ENCODE data around the gene ABCB8.
A peak's percentile ranks its signal among the peaks of the same experiment; 100 is the strongest.
"Not testable (repeated sequence)": the region's sequence is repeated elsewhere in the genome, so short reads cannot be mapped to it uniquely, and the experiment has no call there.

The ABCB8 gene

GRCh38 chr7:151011097-151011409 is 17.2 kb upstream of the ABCB8 start:
- Histone ChIP-seq H3K4me1 (ENCODE audit: insufficient read depth, low read length, poor library complexity, severe bottlenecking) (peaks cover 46% of the 10 kb centered on the region), H2AFZ (ENCODE audit: low read length) (no peak overlapping the region), H3K9me3 (ENCODE audit: insufficient read depth, low read depth, low read length) (no peaks in the 10 kb centered on the region)

DNA sequence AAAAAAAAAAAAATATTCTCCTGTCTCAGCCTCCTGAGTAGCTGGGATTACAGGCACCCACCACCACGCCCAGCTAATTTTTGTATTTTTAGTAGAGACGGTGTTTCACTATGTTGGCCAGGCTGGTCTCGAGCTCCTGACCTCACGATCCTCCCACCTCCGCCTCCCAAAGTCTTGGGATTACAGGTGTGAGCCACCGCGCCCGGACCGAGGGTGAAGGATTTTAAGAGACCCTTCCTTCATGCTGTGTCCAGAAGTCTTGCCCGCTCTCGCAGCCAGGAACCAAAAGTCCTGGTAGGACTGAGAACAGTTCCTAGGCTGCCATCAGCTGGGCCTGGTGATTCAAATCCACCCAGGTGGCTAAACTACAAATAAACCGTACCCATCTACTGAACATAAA is 16.6 kb upstream of the ABCB8 start:
- not testable (repeated sequence) for H2AFZ ChIP-seq (ENCODE audit: low read length); H3K4me3 ChIP-seq (ENCODE audit: low read length, poor library complexity, severe bottlenecking); H3K9me2 ChIP-seq (replicated peaks; ENCODE audit: low read depth, low read length); H3K27me3 ChIP-seq (ENCODE audit: insufficient read depth, low read length, poor library complexity, severe bottlenecking); H3K9ac ChIP-seq (ENCODE audit: low read depth, low read length, poor library complexity, severe bottlenecking); H3K79me2 ChIP-seq (ENCODE audit: insufficient read depth, low read length); H3K36me3 ChIP-seq (ENCODE audit: insufficient read depth, low read length); H4K20me1 ChIP-seq (ENCODE audit: insufficient read depth, low read length, poor library complexity, severe bottlenecking); H3F3A ChIP-seq (ENCODE audit: low read depth); H3K4me2 ChIP-seq (ENCODE audit: low read depth, low read length, poor library complexity, severe bottlenecking); H3K9me3 ChIP-seq (ENCODE audit: insufficient read depth, low read depth, low read length)
- H3K4me1 ChIP-seq (ENCODE audit: insufficient read depth, low read length, poor library complexity, severe bottlenecking) = peaks cover 46% of the 10 kb centered on the region

More at GRCh38 chr7:151011097-151011409, 17.2 kb upstream of the ABCB8 start:
- TF ChIP-seq, protein P1, sequence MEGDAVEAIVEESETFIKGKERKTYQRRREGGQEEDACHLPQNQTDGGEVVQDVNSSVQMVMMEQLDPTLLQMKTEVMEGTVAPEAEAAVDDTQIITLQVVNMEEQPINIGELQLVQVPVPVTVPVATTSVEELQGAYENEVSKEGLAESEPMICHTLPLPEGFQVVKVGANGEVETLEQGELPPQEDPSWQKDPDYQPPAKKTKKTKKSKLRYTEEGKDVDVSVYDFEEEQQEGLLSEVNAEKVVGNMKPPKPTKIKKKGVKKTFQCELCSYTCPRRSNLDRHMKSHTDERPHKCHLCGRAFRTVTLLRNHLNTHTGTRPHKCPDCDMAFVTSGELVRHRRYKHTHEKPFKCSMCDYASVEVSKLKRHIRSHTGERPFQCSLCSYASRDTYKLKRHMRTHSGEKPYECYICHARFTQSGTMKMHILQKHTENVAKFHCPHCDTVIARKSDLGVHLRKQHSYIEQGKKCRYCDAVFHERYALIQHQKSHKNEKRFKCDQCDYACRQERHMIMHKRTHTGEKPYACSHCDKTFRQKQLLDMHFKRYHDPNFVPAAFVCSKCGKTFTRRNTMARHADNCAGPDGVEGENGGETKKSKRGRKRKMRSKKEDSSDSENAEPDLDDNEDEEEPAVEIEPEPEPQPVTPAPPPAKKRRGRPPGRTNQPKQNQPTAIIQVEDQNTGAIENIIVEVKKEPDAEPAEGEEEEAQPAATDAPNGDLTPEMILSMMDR (conservative IDR thresholded peaks at IDR 0.05; ENCODE audit: low read length) = no peak
- TF ChIP-seq EZH2phosphoT487 (IDR thresholded peaks at IDR 0.05; ENCODE audit: borderline replicate concordance) = no peak
- Histone ChIP-seq H3K79me2 (ENCODE audit: insufficient read depth, low read length) (no peaks in the 10 kb centered on the region), H4K20me1 (ENCODE audit: insufficient read depth, low read length, poor library complexity, severe bottlenecking) (no peaks in the 10 kb centered on the region), H3K27me3 (ENCODE audit: insufficient read depth, low read length, poor library complexity, severe bottlenecking) (no peaks in the 10 kb centered on the region), H3K36me3 (ENCODE audit: insufficient read depth, low read length) (no peaks in the 10 kb centered on the region), H3F3A (ENCODE audit: low read depth) (no peaks in the 10 kb centered on the region), H3K4me2 (ENCODE audit: low read depth, low read length, poor library complexity, severe bottlenecking) (no peak overlapping the region), H3K9ac (ENCODE audit: low read depth, low read length, poor library complexity, severe bottlenecking) (no peak overlapping the region), H3K4me3 (ENCODE audit: low read length, poor library complexity, severe bottlenecking) (no peak overlapping the region), H3K9me2 (replicated peaks; ENCODE audit: low read depth, low read length) (no peaks in the 10 kb centered on the region)

GRCh38 chr7:151012031-151012692 is 16.1 kb upstream of the ABCB8 start:
- Histone ChIP-seq H3K79me2 (ENCODE audit: insufficient read depth, low read length) (no peaks in the 10 kb centered on the region), H3K4me3 (ENCODE audit: low read length, poor library complexity, severe bottlenecking) (no peak overlapping the region), H3K27me3 (ENCODE audit: insufficient read depth, low read length, poor library complexity, severe bottlenecking) (no peaks in the 10 kb centered on the region), H4K20me1 (ENCODE audit: insufficient read depth, low read length, poor library complexity, severe bottlenecking) (no peaks in the 10 kb centered on the region), H3K4me2 (ENCODE audit: low read depth, low read length, poor library complexity, severe bottlenecking) (no peak overlapping the region), H3K9me3 (ENCODE audit: insufficient read depth, low read depth, low read length) (no peaks in the 10 kb centered on the region), H2AFZ (ENCODE audit: low read length) (no peak overlapping the region), H3K4me1 (ENCODE audit: insufficient read depth, low read length, poor library complexity, severe bottlenecking) (peaks cover 46% of the 10 kb centered on the region), H3K9me2 (replicated peaks; ENCODE audit: low read depth, low read length) (no peaks in the 10 kb centered on the region), H3F3A (ENCODE audit: low read depth) (no peaks in the 10 kb centered on the region), H3K36me3 (ENCODE audit: insufficient read depth, low read length) (no peaks in the 10 kb centered on the region), H3K9ac (ENCODE audit: low read depth, low read length, poor library complexity, severe bottlenecking) (no peak overlapping the region)
- no peak for TF ChIP-seq EZH2phosphoT487 (IDR thresholded peaks at IDR 0.05; ENCODE audit: borderline replicate concordance)
- TF ChIP-seq, protein P1 (conservative IDR thresholded peaks at IDR 0.05; ENCODE audit: low read length) = no peak

DNA sequence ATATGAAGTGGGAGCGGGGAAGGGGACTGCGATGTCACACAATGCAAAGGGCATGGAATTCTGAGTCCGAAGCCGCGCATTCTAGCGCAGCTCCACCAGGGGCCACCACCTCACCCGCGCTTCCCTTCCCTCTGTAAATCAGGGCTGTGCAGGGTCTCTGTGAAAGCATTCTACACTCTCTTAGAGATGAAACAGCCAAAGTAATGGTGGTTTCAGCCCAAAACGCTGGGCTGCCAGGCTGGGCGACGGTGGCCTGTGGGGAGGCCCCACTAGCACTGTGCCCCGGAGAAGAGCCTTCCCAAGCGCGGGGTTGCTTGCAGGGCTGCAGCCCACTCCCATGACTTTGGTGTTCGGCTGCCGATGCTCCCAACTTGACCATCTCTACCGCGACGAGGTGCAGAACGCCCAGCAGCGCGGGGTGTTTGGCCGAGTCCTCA is 15.3 kb upstream of the ABCB8 start:
- Histone ChIP-seq H3K9ac (ENCODE audit: low read depth, low read length, poor library complexity, severe bottlenecking) (no peak overlapping the region), H3K27me3 (ENCODE audit: insufficient read depth, low read length, poor library complexity, severe bottlenecking) (no peaks in the 10 kb centered on the region), H2AFZ (ENCODE audit: low read length) (no peak overlapping the region), H3K4me3 (ENCODE audit: low read length, poor library complexity, severe bottlenecking) (no peak overlapping the region), H3K36me3 (ENCODE audit: insufficient read depth, low read length) (no peaks in the 10 kb centered on the region), H3K79me2 (ENCODE audit: insufficient read depth, low read length) (no peaks in the 10 kb centered on the region), H3K4me1 (ENCODE audit: insufficient read depth, low read length, poor library complexity, severe bottlenecking) (peaks cover 46% of the 10 kb centered on the region), H3F3A (ENCODE audit: low read depth) (no peaks in the 10 kb centered on the region), H3K9me2 (replicated peaks; ENCODE audit: low read depth, low read length) (no peaks in the 10 kb centered on the region), H3K9me3 (ENCODE audit: insufficient read depth, low read depth, low read length) (no peaks in the 10 kb centered on the region), H4K20me1 (ENCODE audit: insufficient read depth, low read length, poor library complexity, severe bottlenecking) (no peaks in the 10 kb centered on the region), H3K4me2 (ENCODE audit: low read depth, low read length, poor library complexity, severe bottlenecking) (no peak overlapping the region)
- no peak for TF ChIP-seq EZH2phosphoT487 (IDR thresholded peaks at IDR 0.05; ENCODE audit: borderline replicate concordance)
- TF ChIP-seq, protein P1 (conservative IDR thresholded peaks at IDR 0.05; ENCODE audit: low read length) = peak; percentile 52
